Glutamatergic neuron (in vitro differentiated cells): ENCODE results near the gene PRRC2B. TPM values are rescaled to one million over a fixed set of nuclear protein-coding genes. Genes with fewer than 3 reads are reported as not detected.
"Not testable (repeated sequence)": the region's sequence is repeated elsewhere in the genome, so short reads cannot be mapped to it uniquely, and the experiment has no call there.

ENCODE experiments used
- DNase-seq: peaks from one replicate; pipeline ENCODE4 v3.0.0; 2022
- H3K27ac Mint-ChIP-seq: one replicate; pipeline ENCODE4 v1.8.0; 2020; ENCODE audit warnings: mild to moderate bottlenecking, mixed read lengths, inconsistent platforms; ENCODE audit not compliant: unreplicated experiment
- H3K27me3 Mint-ChIP-seq: one replicate; pipeline ENCODE4 v1.8.0; 2020; ENCODE audit warnings: mild to moderate bottlenecking, moderate library complexity, mixed read lengths, inconsistent platforms; ENCODE audit not compliant: unreplicated experiment
- H3K36me3 Mint-ChIP-seq: one replicate; pipeline ENCODE4 v1.8.0; 2020; ENCODE audit warnings: mild to moderate bottlenecking, mixed read lengths, inconsistent platforms; ENCODE audit not compliant: unreplicated experiment
- H3K4me1 Mint-ChIP-seq: one replicate; pipeline ENCODE4 v1.8.0; 2020; ENCODE audit warnings: mild to moderate bottlenecking, low read depth, mixed read lengths, inconsistent platforms; ENCODE audit not compliant: unreplicated experiment
- H3K4me3 Mint-ChIP-seq: one replicate; pipeline ENCODE4 v1.8.0; 2020; ENCODE audit warnings: mild to moderate bottlenecking, mixed read lengths, inconsistent platforms; ENCODE audit not compliant: unreplicated experiment
- H3K9me3 Mint-ChIP-seq: one replicate; pipeline ENCODE4 v1.8.0; 2020; ENCODE audit warnings: mild to moderate bottlenecking, moderate library complexity, mixed read lengths, inconsistent platforms; ENCODE audit not compliant: unreplicated experiment
- total RNA-seq: library from RNA; stranded (reverse); fragmentation: NEBNext Ultra II Directional; extraction: Animal tissue kit (Norgen Biotek cat#: 25700); gene quantifications from one replicate; pipeline ENCODE4 v1.2.1, GENCODE V29; 2021; ENCODE audit not compliant: unreplicated experiment
- TF ChIP-seq, protein P1 (sequence below): fragments of 200-600 bp; sonication (generic); IDR thresholded peaks from one replicate; pipeline ENCODE4 v1.5.0; 2021; ENCODE audit not compliant: partially characterized antibody, unreplicated experiment

The PRRC2B gene
- total RNA-seq, 1 donor from 2014 or later = 489 TPM

DNA sequence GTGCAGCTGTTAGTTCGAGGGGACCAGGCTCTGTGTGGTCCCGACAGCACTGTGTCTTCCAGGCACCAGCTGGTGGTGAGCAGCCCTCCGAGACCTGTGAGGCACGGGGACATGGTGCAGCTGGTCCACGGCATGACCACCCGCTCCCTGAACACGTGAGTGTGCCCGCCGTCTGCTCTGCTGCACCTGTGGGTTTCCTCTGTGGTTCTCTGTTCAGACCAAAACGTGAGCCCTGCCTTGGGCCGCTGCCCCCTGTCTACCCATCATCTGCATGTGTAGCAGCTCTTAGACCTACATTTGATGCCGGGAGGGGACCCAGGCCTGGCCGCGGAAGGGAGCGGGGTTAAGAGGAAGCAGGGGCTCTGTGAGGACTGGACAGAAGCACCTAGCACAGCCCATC, 119.3 kb downstream of the PRRC2B start:
- no peak for DNase-seq
- Mint-ChIP-seq H3K4me3 (no peak overlapping the region), H3K36me3 (no peaks in the 10 kb centered on the region), H3K9me3 (peaks cover 5% of the 10 kb centered on the region), H3K27me3 (peaks cover 3% of the 10 kb centered on the region), H3K27ac (no peak overlapping the region), H3K4me1 (no peaks in the 10 kb centered on the region)
- TF ChIP-seq, protein P1, sequence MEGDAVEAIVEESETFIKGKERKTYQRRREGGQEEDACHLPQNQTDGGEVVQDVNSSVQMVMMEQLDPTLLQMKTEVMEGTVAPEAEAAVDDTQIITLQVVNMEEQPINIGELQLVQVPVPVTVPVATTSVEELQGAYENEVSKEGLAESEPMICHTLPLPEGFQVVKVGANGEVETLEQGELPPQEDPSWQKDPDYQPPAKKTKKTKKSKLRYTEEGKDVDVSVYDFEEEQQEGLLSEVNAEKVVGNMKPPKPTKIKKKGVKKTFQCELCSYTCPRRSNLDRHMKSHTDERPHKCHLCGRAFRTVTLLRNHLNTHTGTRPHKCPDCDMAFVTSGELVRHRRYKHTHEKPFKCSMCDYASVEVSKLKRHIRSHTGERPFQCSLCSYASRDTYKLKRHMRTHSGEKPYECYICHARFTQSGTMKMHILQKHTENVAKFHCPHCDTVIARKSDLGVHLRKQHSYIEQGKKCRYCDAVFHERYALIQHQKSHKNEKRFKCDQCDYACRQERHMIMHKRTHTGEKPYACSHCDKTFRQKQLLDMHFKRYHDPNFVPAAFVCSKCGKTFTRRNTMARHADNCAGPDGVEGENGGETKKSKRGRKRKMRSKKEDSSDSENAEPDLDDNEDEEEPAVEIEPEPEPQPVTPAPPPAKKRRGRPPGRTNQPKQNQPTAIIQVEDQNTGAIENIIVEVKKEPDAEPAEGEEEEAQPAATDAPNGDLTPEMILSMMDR = no peak

DNA sequence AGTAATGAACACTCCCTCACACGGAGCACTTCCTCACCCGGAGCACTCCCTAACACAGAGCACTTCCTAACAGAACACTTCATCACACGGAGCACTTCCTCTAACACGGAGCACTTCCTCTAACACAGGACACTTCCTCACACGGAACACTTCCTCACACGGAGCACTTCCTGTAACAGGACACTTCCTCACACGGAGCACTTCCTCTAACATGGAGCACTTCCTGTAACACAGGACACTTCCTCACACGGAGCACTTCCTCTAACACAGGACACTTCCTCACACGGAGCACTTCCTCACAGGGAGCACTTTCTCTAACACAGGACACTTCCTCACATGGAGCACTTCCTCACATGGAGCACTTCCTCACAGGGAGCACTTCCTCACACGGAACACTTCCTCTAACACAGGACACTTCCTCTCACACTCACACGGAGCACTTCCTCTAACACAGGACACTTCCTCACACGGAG, 121.7 kb downstream of the PRRC2B start:
- not testable (repeated sequence) for H3K9me3 Mint-ChIP-seq, H3K27me3 Mint-ChIP-seq, H3K4me1 Mint-ChIP-seq, H3K36me3 Mint-ChIP-seq, H3K4me3 Mint-ChIP-seq, DNase-seq, H3K27ac Mint-ChIP-seq

DNA sequence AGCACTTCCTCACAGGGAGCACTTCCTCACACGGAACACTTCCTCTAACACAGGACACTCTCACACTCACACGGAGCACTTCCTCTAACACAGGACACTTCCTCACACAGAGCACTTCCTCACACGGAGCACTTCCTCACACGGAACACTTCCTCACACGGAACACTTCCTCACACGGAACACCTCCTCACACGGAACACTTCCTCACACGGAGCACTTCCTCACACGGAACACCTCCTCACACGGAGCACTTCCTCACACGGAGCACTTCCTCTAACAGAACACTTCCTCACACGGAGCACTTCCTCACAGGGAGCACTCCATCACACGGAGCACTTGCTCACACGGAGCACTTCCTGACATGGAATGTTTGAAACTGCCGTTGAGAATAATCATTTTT, 122.2 kb downstream of the PRRC2B start:
- Mint-ChIP-seq H3K27ac (no peak overlapping the region), H3K9me3 (peaks cover 1% of the 10 kb centered on the region), H3K4me1 (no peaks in the 10 kb centered on the region), H3K4me3 (no peak overlapping the region), H3K36me3 (no peaks in the 10 kb centered on the region), H3K27me3 (peaks cover 3% of the 10 kb centered on the region)
- DNase-seq = no peak
- TF ChIP-seq, protein P1 = no peak

DNA sequence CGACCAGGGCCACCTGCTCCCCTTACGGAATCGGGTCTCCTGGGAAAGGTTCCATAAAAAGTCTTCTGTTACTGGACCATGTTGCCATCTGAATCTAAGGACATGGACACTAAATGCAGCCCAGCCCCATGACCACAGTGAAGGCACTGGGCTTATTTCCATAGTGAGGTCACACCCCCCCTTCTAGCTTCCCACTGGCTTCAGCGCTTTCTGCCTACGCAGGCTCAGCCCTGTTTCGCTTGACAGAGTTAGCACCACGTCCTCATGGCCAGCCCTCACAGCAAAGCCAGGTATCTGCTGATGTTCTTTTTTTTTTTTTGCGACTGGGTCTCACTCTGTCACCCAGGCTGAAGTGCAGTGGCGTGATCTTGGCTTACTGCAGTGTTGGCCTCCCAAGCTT, 123.0 kb downstream of the PRRC2B start:
- peaks cover 2% of the 10 kb centered on the region for H3K9me3 Mint-ChIP-seq
- H3K27ac Mint-ChIP-seq = no peak overlapping the region
- H3K4me1 Mint-ChIP-seq = no peaks in the 10 kb centered on the region
- DNase-seq = no peak
- H3K36me3 Mint-ChIP-seq = no peaks in the 10 kb centered on the region
- TF ChIP-seq, protein P1 = no peak
- peaks cover 3% of the 10 kb centered on the region for H3K27me3 Mint-ChIP-seq
- H3K4me3 Mint-ChIP-seq = no peak overlapping the region

DNA sequence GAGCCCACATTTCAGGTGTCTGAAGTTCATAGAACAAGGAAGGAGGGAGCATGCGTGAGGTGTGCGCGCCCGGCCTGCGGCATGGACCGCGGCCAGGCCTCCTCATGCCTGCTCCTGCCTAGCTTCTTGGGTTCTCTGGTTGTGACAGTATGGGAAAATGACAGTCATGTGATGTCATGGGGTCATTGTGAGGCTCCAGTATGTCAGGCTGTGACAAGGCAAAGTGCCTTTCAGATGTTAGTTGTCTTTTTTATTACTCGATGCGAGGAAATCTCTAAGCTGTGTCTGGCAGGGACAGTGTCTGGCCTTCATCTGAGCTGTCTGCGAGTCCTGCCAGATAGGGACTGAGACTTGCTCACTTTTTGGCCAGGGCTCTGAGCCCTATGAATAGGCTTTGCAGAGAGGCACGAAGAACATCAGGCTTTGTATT, 123.9 kb downstream of the PRRC2B start:
- Mint-ChIP-seq H3K36me3 (no peaks in the 10 kb centered on the region), H3K4me3 (no peak overlapping the region), H3K4me1 (no peaks in the 10 kb centered on the region), H3K9me3 (peaks cover 2% of the 10 kb centered on the region), H3K27ac (no peak overlapping the region), H3K27me3 (peaks cover 3% of the 10 kb centered on the region)
- TF ChIP-seq, protein P1 = no peak
- DNase-seq = no peak
